Heart left ventricle (tissue), 16 donors: Measurements from ENCODE around the gene SH3BGR. TPM values are rescaled to one million over a fixed set of nuclear protein-coding genes. Genes with fewer than 3 reads are reported as not detected.
A peak's percentile ranks its signal among the peaks of the same experiment; 100 is the strongest.

Experiments used
- ATAC-seq, 4 donors: fragments of 200-7000 bp; cut with Tn5 transposase; one replicate each; pipeline ENCODE4 v1.9.1; 2020 to 2022; ENCODE audit warnings: moderate library complexity in 4 of 4, mild to moderate bottlenecking in 3 of 4, moderate number of reproducible peaks in 1 of 4
- DNase-seq, 5 donors: peaks; one replicate each; pipeline ENCODE4 v3.0.0-alpha.2; 2020
- H3K27ac ChIP-seq, 12 donors: fragments of 200-600 bp; sonication (generic) in 4 of 12; one replicate each; pipeline versions ENCODE4 v1.5.0 to v1.8.0; 2016 to 2022; ENCODE audit warnings: mild to moderate bottlenecking in 2 of 12
- H3K27me3 ChIP-seq, 9 donors: fragments of 200-600 bp; sonication (generic) in 2 of 9; one replicate each; pipeline versions ENCODE4 v1.5.1 to v1.8.0; 2016 to 2022; ENCODE audit warnings: mild to moderate bottlenecking in 3 of 9
- H3K36me3 ChIP-seq, 9 donors: fragments of 200-600 bp; sonication (generic) in 2 of 9; one replicate each; pipeline versions ENCODE4 v1.5.0 to v1.8.0; 2018 to 2022; ENCODE audit warnings: mild to moderate bottlenecking in 2 of 9
- H3K4me1 ChIP-seq, 12 donors: fragments of 200-600 bp; sonication (generic) in 4 of 12; one replicate each; pipeline versions ENCODE4 v1.5.0 to v1.8.0; 2016 to 2022; ENCODE audit warnings: mild to moderate bottlenecking in 3 of 12
- H3K4me3 ChIP-seq, 12 donors: fragments of 200-600 bp; sonication (generic) in 4 of 12; one replicate each; pipeline versions ENCODE4 v1.5.0 to v1.8.0; 2017 to 2022; ENCODE audit warnings: mild to moderate bottlenecking in 9 of 12, moderate library complexity in 4 of 12
- H3K9me3 ChIP-seq, 12 donors: fragments of 200-600 bp; sonication (generic) in 4 of 12; one replicate each; pipeline versions ENCODE4 v1.5.0 to v1.8.0; 2016 to 2022; ENCODE audit warnings: mild to moderate bottlenecking in 1 of 12
- CTCF ChIP-seq, 12 donors: fragments of 200-600 bp; sonication (generic) in 4 of 12; IDR thresholded peaks; one replicate each; pipeline versions ENCODE4 v1.5.0 to v1.8.0; 2018 to 2022; ENCODE audit warnings: antibody characterized with exemption in 12 of 12, mild to moderate bottlenecking in 5 of 12
- POLR2A ChIP-seq, 2 donors: fragments of 450-650 bp; IDR thresholded peaks; one replicate each; pipeline ENCODE4 v1.6.1; 2017; ENCODE audit warnings: antibody characterized with exemption in 2 of 2, mild to moderate bottlenecking in 2 of 2, moderate library complexity in 2 of 2
- WGBS, 4 donors: extraction: QIAGEN DNeasy Blood & Tissue Kit in 2 of 4; methylation state at CpG; one replicate each; pipeline versions ENCODE4 v1.1.5 to v1.1.7; 2013 to 2018; 5-methylcytosine and 5-hydroxymethylcytosine counted together
- intact Hi-C, 10 donors: fragments of 100-400 bp; cut with DNase I; formaldehyde crosslinking; loops; one replicate each; pipeline versions ENCODE4 v1.11.1 to v1.14.2; 2022
- polyA plus RNA-seq, 2 donors: library from polyadenylated mRNA; stranded (reverse); fragments of 200-250 nt; gene quantifications; one replicate each; pipeline ENCODE4 v1.2.3, GENCODE V29; 2013
- total RNA-seq, 9 donors: library from RNA; depleted of rRNA in 2 of 9; stranded (reverse); fragments of >200 nt in 2 of 9; fragmentation: NEBNext Ultra II Directional in 3 of 9; extraction: Animal tissue kit (Norgen Biotek cat#: 25700) in 3 of 9; gene quantifications; one replicate each; pipeline versions ENCODE4 v1.1.0 to v1.2.4, GENCODE V29; 2016 to 2023
- donor health status: ischemic (EF 13 %, LVEDD 7.1; RV severe dilation, severe dysfunction).
- donor health status: healthy with polysubstance abuse.
- donor health status: DM: no; HTN: yes; CAD: no.
- donor health status: DM: no; HTN: no; CAD: no.
- donor health status: ischemic (EF 25% LVEDD 6.9; RV normal size, moderate dysfunction).
- donor health status: ischemic (EF 25% LVEDD 5.7; RV mildly dilated, moderate dysfunction).
- donor health status: healthy.
- donor health status: DM: yes; HTN: yes; CAD: no.
- donor health status: ischemic (EF 35%, LVEDD 5.7; RV mildly dilated, moderate dysfunction).
- donor health status: nonischemic (EF 11% LVEDD 7.7; RV severe dilation, severe dysfunction).
- donor health status: DM: yes; HTN: yes; CAD: no.
- donor health status: PGD.
- donor health status: ischemic (EF 29% LVEDD 5.4; RV normal size, mild dysfunction).
- donor health status: nonischemic (EF 23%, LVEDD 6.1; RV moderate dilation, normal function).

Gene SH3BGR
- total and polyA plus RNA-seq, 11 donors, result 52.1 to 357 (median 135) TPM

- Histone ChIP-seq H3K36me3 (no peaks in the 10 kb centered on the region), H3K4me1 (peaks cover 0 to 44% (median 13%) of the 10 kb centered on the region in 12 donors), H3K4me3 (no peak overlapping the region), H3K27ac (no peak overlapping the region), H3K27me3 (no peaks in the 10 kb centered on the region), H3K9me3 (no peaks in the 10 kb centered on the region)
- TF ChIP-seq POLR2A (IDR thresholded peaks at IDR 0.05) (no peak), CTCF (IDR thresholded peaks at IDR 0.05) (no peak)
- WGBS, 4 donors, result 91 to 96% (median 95%) methylated on average over 12 of the region's 12 CpGs
- intact Hi-C loops, result loop anchor here in 1 of 10 donors (10.0 kb wide), 1 partner anchor 109 kb away; no protein-coding TSS in a partner anchor
- DNase-seq (no peak), ATAC-seq (no peak)
Observed at GRCh38 chr21:39525601-39526000, 73.8 kb downstream of the SH3BGR start.

- no peak overlapping the region for H3K4me3 ChIP-seq
- intact Hi-C loops, result loop anchor here in 1 of 10 donors (10.0 kb wide), 1 partner anchor 108 kb away; no protein-coding TSS in a partner anchor
- WGBS, 4 donors, result 78 to 97% (median 92%) methylated on average over 5 of the region's 5 CpGs
- H3K36me3 ChIP-seq, result no peaks in the 10 kb centered on the region
- H3K4me1 ChIP-seq, result peaks cover 0 to 44% (median 13%) of the 10 kb centered on the region in 12 donors
- no peaks in the 10 kb centered on the region for H3K27me3 ChIP-seq
- no peaks in the 10 kb centered on the region for H3K9me3 ChIP-seq
- DNase-seq (no peak), ATAC-seq (no peak)
- TF ChIP-seq CTCF (IDR thresholded peaks at IDR 0.05), result no peak
- TF ChIP-seq POLR2A (IDR thresholded peaks at IDR 0.05), result no peak
- no peak overlapping the region for H3K27ac ChIP-seq
Observed at GRCh38 chr21:39527067-39527595, 75.4 kb downstream of the SH3BGR start.

GRCh38 chr21:39527664-39528381 is 76.1 kb downstream of the SH3BGR start:
- Histone ChIP-seq H3K9me3 (no peaks in the 10 kb centered on the region), H3K4me1 (peaks cover 0 to 43% (median 13%) of the 10 kb centered on the region in 12 donors), H3K36me3 (no peaks in the 10 kb centered on the region), H3K27ac (peak overlapping the region in 1 of 12 donors; percentile 29), H3K27me3 (no peaks in the 10 kb centered on the region), H3K4me3 (no peak overlapping the region)
- intact Hi-C loops, result loop anchor here in 1 of 10 donors (10.0 kb wide), 1 partner anchor 107 kb away; no protein-coding TSS in a partner anchor
- no peak for ATAC-seq
- 14 to 30% (median 27%) methylated on average over 8 of the region's 8 CpGs for WGBS, 4 donors
- TF ChIP-seq CTCF (IDR thresholded peaks at IDR 0.05), result no peak
- TF ChIP-seq POLR2A (IDR thresholded peaks at IDR 0.05), result no peak
- DNase-seq, result no peak

GRCh38 chr21:39529026-39529425 is 77.3 kb downstream of the SH3BGR start:
- intact Hi-C loops, result loop anchor here in 1 of 10 donors (10.0 kb wide), 1 partner anchor 106 kb away; no protein-coding TSS in a partner anchor
- Histone ChIP-seq H3K27me3 (no peaks in the 10 kb centered on the region), H3K4me1 (peaks cover 0 to 33% (median 13%) of the 10 kb centered on the region in 12 donors), H3K27ac (no peak overlapping the region), H3K9me3 (no peaks in the 10 kb centered on the region), H3K36me3 (no peaks in the 10 kb centered on the region), H3K4me3 (no peak overlapping the region)
- TF ChIP-seq POLR2A (IDR thresholded peaks at IDR 0.05) (no peak), CTCF (IDR thresholded peaks at IDR 0.05) (no peak)
- no peak for DNase-seq
- ATAC-seq, result peak in 1 of 4 donors; percentile 21
- WGBS, 4 donors, result 67 to 81% (median 77%) methylated on average over 4 of the region's 4 CpGs
